WERI-Rb-1 (cell line): ENCODE results near the gene HIF3A.

Experiments used
- DNase-seq: peaks from one replicate; pipeline ENCODE4 v3.0.0-alpha.2; 2020
- H3K27ac ChIP-seq: fragments of 250-450 bp; sonication (Bioruptor Pico); 2 replicates; pipeline ENCODE4 v1.5.1; 2020; ENCODE audit warnings: mild to moderate bottlenecking, moderate library complexity
- H3K27me3 ChIP-seq: fragments of 250-450 bp; sonication (Bioruptor Pico); 2 replicates; pipeline ENCODE4 v1.5.1; 2021; ENCODE audit warnings: mild to moderate bottlenecking, low read depth, moderate library complexity; ENCODE audit not compliant: insufficient read depth, severe bottlenecking
- H3K36me3 ChIP-seq: fragments of 250-450 bp; sonication (Bioruptor Pico); 2 replicates; pipeline ENCODE4 v1.5.1; 2020; ENCODE audit warnings: mild to moderate bottlenecking, moderate library complexity
- H3K4me3 ChIP-seq: 2 replicates; pipeline ENCODE4 v1.5.1; 2011; ENCODE audit warnings: low read depth, mild to moderate bottlenecking, control low read depth, low read length
- H3K9me3 ChIP-seq: fragments of 250-450 bp; sonication (Bioruptor Pico); 2 replicates; pipeline ENCODE4 v1.5.1; 2021; ENCODE audit warnings: mild to moderate bottlenecking, moderate library complexity; ENCODE audit not compliant: severe bottlenecking
- CTCF ChIP-seq: IDR thresholded peaks from 2 replicates; pipeline ENCODE4 v1.5.1; 2011; ENCODE audit warnings: low read depth, mild to moderate bottlenecking, control low read depth, inconsistent platforms, low read length

Gene HIF3A

GRCh38 chr19:46355234-46356148, 58.6 kb downstream of the HIF3A start:
- DNase-seq = no peak
- Histone ChIP-seq H3K36me3 (peaks cover 86% of the 10 kb centered on the region), H3K27ac (no peak overlapping the region)

DNA sequence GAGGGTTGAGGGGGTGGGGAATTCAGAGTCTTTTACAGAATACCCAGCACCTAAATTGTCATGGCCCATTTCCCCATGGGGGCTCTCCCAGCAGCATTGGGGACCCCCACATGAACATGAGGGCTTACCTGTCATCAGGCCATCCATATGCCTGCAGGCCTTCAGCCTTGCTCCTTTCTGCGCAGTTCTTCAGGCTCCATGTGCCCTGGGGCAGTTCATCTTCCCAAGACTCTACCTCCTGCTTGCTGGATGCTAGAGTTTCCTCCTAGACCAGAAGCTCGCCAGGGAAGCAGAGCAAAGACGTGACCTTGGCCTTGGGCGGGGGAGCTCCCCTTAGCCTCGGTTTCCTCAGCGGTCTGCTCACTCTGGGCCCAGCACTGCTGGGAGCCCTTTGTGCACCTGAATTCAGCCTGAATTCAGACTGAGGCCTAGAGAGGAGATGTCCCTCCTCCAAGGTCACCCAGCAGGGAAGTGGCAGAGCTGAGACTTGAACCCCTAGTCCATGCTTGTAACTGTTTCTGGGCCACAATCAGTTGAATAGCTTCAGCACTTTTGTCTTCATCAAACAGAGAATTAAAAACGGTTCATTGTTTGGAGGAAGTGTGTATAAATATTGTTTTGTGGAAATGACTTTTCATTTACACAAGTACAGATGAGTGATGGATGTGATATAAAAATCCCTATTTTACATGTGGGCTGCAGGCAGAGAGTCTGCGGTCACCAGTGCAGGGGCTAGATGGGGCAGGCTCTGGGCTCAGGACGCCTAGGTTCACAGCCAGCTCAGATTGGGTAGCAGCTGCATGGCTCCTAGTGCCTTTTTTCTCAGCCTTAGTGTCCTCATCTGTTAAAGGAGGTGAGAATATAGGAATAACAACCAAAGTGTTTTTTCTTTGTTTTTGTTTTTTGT, 59.6 kb downstream of the HIF3A start:
- TF ChIP-seq CTCF = no peak
- no peak overlapping the region for H3K4me3 ChIP-seq
- no peak for DNase-seq
- H3K36me3 ChIP-seq = peaks cover 80% of the 10 kb centered on the region
- H3K27ac ChIP-seq = no peak overlapping the region
- H3K9me3 ChIP-seq = no peaks in the 10 kb centered on the region
- H3K27me3 ChIP-seq = no peaks in the 10 kb centered on the region

More at GRCh38 chr19:46355234-46356148, 58.6 kb downstream of the HIF3A start:
- Histone ChIP-seq H3K27me3 (no peaks in the 10 kb centered on the region), H3K4me3 (no peak overlapping the region), H3K9me3 (no peaks in the 10 kb centered on the region)
- TF ChIP-seq CTCF = no peak

GRCh38 chr19:46357846-46358583, 61.2 kb downstream of the HIF3A start:
- H3K27me3 ChIP-seq = no peaks in the 10 kb centered on the region
- H3K36me3 ChIP-seq = peaks cover 76% of the 10 kb centered on the region
- DNase-seq = no peak
- no peak overlapping the region for H3K27ac ChIP-seq
- no peak for TF ChIP-seq CTCF
- H3K9me3 ChIP-seq = no peaks in the 10 kb centered on the region
- H3K4me3 ChIP-seq = no peak overlapping the region

DNA sequence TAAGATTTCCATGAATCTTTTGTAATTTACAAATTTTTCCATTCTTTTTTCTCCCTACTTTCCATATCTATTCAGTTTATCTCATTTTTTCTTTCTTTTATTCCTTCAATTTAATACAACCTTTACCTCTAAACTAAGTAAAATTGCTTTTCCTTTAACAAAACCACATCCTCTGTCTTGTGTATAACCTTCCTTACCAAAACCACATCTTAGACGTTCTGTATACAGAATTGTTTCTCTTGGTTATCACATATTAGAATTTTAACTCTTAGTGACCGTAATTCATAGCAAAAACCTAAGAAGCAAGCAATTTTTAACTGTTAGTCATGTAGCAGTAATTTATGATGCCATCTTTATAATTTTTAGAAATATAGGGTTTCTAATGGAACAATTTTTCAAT, 65.1 kb downstream of the HIF3A start:
- H3K36me3 ChIP-seq = peaks cover 73% of the 10 kb centered on the region
- H3K9me3 ChIP-seq = no peaks in the 10 kb centered on the region
- no peak for DNase-seq
- H3K27ac ChIP-seq = no peak overlapping the region
- H3K4me3 ChIP-seq = no peak overlapping the region
- H3K27me3 ChIP-seq = no peaks in the 10 kb centered on the region
- TF ChIP-seq CTCF = no peak

- no peak for TF ChIP-seq CTCF
- Histone ChIP-seq H3K27me3 (no peaks in the 10 kb centered on the region), H3K9me3 (no peaks in the 10 kb centered on the region), H3K27ac (no peak overlapping the region), H3K4me3 (no peak overlapping the region), H3K36me3 (peaks cover 60% of the 10 kb centered on the region)
- DNase-seq = no peak
Observed at GRCh38 chr19:46364359-46364758, 67.5 kb downstream of the HIF3A start.
